Measurements from ENCODE around the gene TFDP1.

The TFDP1 gene

DNA sequence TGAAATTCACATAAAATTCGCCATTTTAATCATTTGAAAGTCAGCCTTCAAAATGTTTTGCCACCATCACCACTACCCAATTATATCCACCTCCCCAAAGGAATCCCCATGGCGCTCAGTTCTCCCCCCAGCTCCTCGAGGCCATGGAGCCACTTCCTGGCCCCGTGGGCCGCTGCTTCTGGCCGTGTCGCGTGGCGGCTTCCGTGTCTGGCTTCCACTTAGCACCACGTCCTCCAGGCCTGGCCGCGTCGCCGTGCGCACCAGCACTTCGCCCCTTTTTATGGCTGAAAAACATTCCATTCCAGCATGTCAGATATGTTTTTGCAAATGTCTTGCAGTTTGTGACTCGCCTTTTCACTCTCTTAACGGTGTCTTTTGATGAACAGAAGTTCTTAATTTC, 47.3 kb upstream of the TFDP1 start:
- no peaks in the 10 kb centered on the region for H3K27me3 ChIP-seq (ENCODE audit: insufficient read depth, poor library complexity, severe bottlenecking)
- TF ChIP-seq, protein P1, sequence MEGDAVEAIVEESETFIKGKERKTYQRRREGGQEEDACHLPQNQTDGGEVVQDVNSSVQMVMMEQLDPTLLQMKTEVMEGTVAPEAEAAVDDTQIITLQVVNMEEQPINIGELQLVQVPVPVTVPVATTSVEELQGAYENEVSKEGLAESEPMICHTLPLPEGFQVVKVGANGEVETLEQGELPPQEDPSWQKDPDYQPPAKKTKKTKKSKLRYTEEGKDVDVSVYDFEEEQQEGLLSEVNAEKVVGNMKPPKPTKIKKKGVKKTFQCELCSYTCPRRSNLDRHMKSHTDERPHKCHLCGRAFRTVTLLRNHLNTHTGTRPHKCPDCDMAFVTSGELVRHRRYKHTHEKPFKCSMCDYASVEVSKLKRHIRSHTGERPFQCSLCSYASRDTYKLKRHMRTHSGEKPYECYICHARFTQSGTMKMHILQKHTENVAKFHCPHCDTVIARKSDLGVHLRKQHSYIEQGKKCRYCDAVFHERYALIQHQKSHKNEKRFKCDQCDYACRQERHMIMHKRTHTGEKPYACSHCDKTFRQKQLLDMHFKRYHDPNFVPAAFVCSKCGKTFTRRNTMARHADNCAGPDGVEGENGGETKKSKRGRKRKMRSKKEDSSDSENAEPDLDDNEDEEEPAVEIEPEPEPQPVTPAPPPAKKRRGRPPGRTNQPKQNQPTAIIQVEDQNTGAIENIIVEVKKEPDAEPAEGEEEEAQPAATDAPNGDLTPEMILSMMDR (IDR thresholded peaks at IDR 0.05; ENCODE audit: insufficient read depth, low read length) = no peak
- TF ChIP-seq GABPA (IDR thresholded peaks at IDR 0.05; ENCODE audit: low read depth) (no peak), SPI1 (IDR thresholded peaks at IDR 0.05; ENCODE audit: borderline replicate concordance, low read depth) (no peak), POLR2AphosphoS5 (IDR thresholded peaks at IDR 0.05; ENCODE audit: low read depth) (no peak)
- TF ChIP-seq, protein P2, sequence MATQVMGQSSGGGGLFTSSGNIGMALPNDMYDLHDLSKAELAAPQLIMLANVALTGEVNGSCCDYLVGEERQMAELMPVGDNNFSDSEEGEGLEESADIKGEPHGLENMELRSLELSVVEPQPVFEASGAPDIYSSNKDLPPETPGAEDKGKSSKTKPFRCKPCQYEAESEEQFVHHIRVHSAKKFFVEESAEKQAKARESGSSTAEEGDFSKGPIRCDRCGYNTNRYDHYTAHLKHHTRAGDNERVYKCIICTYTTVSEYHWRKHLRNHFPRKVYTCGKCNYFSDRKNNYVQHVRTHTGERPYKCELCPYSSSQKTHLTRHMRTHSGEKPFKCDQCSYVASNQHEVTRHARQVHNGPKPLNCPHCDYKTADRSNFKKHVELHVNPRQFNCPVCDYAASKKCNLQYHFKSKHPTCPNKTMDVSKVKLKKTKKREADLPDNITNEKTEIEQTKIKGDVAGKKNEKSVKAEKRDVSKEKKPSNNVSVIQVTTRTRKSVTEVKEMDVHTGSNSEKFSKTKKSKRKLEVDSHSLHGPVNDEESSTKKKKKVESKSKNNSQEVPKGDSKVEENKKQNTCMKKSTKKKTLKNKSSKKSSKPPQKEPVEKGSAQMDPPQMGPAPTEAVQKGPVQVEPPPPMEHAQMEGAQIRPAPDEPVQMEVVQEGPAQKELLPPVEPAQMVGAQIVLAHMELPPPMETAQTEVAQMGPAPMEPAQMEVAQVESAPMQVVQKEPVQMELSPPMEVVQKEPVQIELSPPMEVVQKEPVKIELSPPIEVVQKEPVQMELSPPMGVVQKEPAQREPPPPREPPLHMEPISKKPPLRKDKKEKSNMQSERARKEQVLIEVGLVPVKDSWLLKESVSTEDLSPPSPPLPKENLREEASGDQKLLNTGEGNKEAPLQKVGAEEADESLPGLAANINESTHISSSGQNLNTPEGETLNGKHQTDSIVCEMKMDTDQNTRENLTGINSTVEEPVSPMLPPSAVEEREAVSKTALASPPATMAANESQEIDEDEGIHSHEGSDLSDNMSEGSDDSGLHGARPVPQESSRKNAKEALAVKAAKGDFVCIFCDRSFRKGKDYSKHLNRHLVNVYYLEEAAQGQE (IDR thresholded peaks at IDR 0.05; ENCODE audit: insufficient replicate concordance, low read depth) = no peak
- H3K27ac ChIP-seq (replicated peaks) = no peak overlapping the region
- H3K4me3 ChIP-seq (replicated peaks; ENCODE audit: insufficient read depth, low read length) = no peak overlapping the region
- no peak for DNase-seq (ENCODE audit: low read depth in 1 of 2, low spot score in 1 of 2)

DNA sequence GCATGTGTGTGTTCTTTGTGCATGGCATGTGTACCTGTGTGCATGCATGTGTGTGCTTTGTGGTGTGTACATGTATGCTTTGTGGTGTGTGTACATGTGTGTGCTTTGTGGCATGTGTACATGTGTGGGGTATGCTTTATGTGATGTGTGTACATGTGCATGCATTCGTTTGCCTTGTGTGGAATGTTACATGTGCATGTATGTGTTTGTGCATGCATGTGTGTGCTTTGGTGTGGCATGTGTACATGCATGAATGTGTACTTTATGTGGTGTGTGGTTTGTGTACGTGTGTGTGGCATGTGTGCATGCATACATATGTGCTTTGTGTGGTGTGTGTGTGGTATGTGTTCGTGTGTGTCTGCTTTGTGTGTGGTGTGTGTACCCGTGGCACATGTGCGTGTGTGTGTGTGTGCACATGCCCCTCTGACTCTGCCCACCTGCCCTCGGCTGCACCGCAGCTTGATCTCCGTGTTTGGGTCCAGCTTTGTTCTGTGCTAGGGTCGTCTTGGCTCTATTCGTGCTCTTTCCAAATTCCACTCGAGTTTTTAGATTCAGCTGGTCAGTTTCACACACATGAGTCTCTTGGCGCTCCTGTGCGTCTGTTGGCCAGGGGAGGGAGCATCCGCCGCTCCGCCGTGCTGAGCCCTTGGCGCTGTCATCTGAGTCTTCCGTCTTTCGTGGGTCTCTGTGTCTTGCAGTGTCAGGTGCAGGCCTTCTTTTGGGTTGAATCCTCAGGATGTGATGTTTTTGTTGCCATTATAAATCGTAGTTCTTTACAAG, 46.5 kb upstream of the TFDP1 start:
- TF ChIP-seq POLR2AphosphoS5 (IDR thresholded peaks at IDR 0.05; ENCODE audit: low read depth) (no peak), GABPA (IDR thresholded peaks at IDR 0.05; ENCODE audit: low read depth) (no peak), SPI1 (IDR thresholded peaks at IDR 0.05; ENCODE audit: borderline replicate concordance, low read depth) (no peak)
- TF ChIP-seq, protein P1 (IDR thresholded peaks at IDR 0.05; ENCODE audit: insufficient read depth, low read length) = no peak
- TF ChIP-seq, protein P2 (IDR thresholded peaks at IDR 0.05; ENCODE audit: insufficient replicate concordance, low read depth) = no peak
- Histone ChIP-seq H3K27ac (replicated peaks) (no peak overlapping the region), H3K4me3 (replicated peaks; ENCODE audit: insufficient read depth, low read length) (no peak overlapping the region), H3K27me3 (ENCODE audit: insufficient read depth, poor library complexity, severe bottlenecking) (no peaks in the 10 kb centered on the region)
- no peak for DNase-seq (ENCODE audit: low read depth in 1 of 2, low spot score in 1 of 2)

DNA sequence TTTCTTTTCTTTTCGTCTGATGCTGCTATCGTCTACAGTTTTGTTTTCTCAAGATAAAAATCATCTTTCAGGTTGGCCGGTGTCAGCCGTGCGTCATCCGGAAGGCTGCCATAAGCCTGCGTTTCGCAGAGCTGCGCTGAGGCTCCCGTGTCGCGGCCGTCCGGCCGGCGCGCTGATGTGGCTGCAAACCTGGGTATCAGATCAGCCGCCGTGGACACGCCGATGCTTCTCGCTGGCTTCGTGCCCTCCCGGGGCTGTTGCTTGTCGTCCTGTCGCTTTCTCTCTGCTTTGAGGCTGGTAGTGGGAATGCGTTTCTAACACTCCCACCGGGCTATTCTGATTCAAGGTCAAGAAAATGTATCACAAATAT, 45.9 kb upstream of the TFDP1 start:
- TF ChIP-seq, protein P2 (IDR thresholded peaks at IDR 0.05; ENCODE audit: insufficient replicate concordance, low read depth) = no peak
- TF ChIP-seq, protein P1 (IDR thresholded peaks at IDR 0.05; ENCODE audit: insufficient read depth, low read length) = no peak
- TF ChIP-seq POLR2AphosphoS5 (IDR thresholded peaks at IDR 0.05; ENCODE audit: low read depth) (no peak), GABPA (IDR thresholded peaks at IDR 0.05; ENCODE audit: low read depth) (no peak), SPI1 (IDR thresholded peaks at IDR 0.05; ENCODE audit: borderline replicate concordance, low read depth) (no peak)
- no peak for DNase-seq (ENCODE audit: low read depth in 1 of 2, low spot score in 1 of 2)
- H3K4me3 ChIP-seq (replicated peaks; ENCODE audit: insufficient read depth, low read length) = no peak overlapping the region
- H3K27me3 ChIP-seq (ENCODE audit: insufficient read depth, poor library complexity, severe bottlenecking) = no peaks in the 10 kb centered on the region
- no peak overlapping the region for H3K27ac ChIP-seq (replicated peaks)

Data from HL-60 (cell line).